Panc1 (cell line): Measurements from ENCODE around the gene DIP2C. TPM values are rescaled to one million over a fixed set of nuclear protein-coding genes. Genes with fewer than 3 reads are reported as not detected.

Experiments used
- ATAC-seq: fragments of 200-7000 bp; cut with Tn5 transposase; 2 replicates; pipeline ENCODE4 v1.9.1; 2020; ENCODE audit warnings: mild to moderate bottlenecking, moderate library complexity
- BruUV-seq: library from RNA; stranded (reverse); fragments of 400-500 nt; replicated peaks from 2 replicates; lab custom pipeline; 2021; lab: Mats Ljungman, UMichigan
- CTCF ChIA-PET: fragments of 300-600 bp; sonication (Branson Sonifier 250); formaldehyde crosslinking; loops from one replicate; lab custom pipeline; 2022; ENCODE audit warnings: antibody characterized with exemption; lab: Charles Lee
- POLR2A ChIA-PET: fragments of 300-600 bp; sonication (Branson Sonifier 250); formaldehyde crosslinking; loops from one replicate; lab custom pipeline; 2022; ENCODE audit warnings: antibody characterized with exemption; lab: Charles Lee
- DNase-seq: peaks from one replicate; pipeline ENCODE4 v3.0.0-alpha.2; 2010; ENCODE audit warnings: low read depth, low spot score
- H3K27ac ChIP-seq: 2 replicates; pipeline ENCODE4 v1.5.1; 2011; ENCODE audit warnings: mild to moderate bottlenecking, low read length, inconsistent platforms
- H3K27me3 ChIP-seq: fragments of 200-500 bp; sonication (Bioruptor generic); 2 replicates; pipeline ENCODE4 v1.6.0; 2014; ENCODE audit warnings: low read length, inconsistent platforms; ENCODE audit not compliant: control insufficient read depth, insufficient read depth
- H3K36me3 ChIP-seq: fragments of 200-500 bp; sonication (Bioruptor generic); 2 replicates; pipeline ENCODE4 v1.5.1; 2014; ENCODE audit warnings: inconsistent platforms, mild to moderate bottlenecking, low read length, moderate library complexity; ENCODE audit not compliant: control insufficient read depth, insufficient read depth
- H3K4me1 ChIP-seq: 2 replicates; pipeline ENCODE4 v1.5.1; 2011; ENCODE audit warnings: inconsistent platforms, mild to moderate bottlenecking, low read length, moderate library complexity; ENCODE audit not compliant: control insufficient read depth, insufficient read depth
- H3K4me3 ChIP-seq, 2 experiments: 2 replicates each; pipeline ENCODE4 v1.5.1; 2011 to 2012; ENCODE audit warnings: low read depth in 2 of 2, low read length in 2 of 2, mild to moderate bottlenecking in 2 of 2, inconsistent platforms in 1 of 2, moderate library complexity in 1 of 2
- H3K9me3 ChIP-seq: fragments of 200-500 bp; sonication (Bioruptor generic); 2 replicates; pipeline ENCODE4 v1.5.1; 2014; ENCODE audit warnings: low read depth, mild to moderate bottlenecking, inconsistent platforms, low read length, moderate library complexity; ENCODE audit not compliant: control insufficient read depth, insufficient read depth
- POLR2AphosphoS5 ChIP-seq: IDR thresholded peaks from 2 replicates; pipeline ENCODE4 v1.6.1; 2012; ENCODE audit warnings: mild to moderate bottlenecking, low read depth, low read length, moderate library complexity
- SIN3A ChIP-seq: IDR thresholded peaks from 2 replicates; pipeline ENCODE4 v1.6.1; 2012; ENCODE audit warnings: low read depth, mild to moderate bottlenecking, low read length, moderate library complexity, borderline replicate concordance; ENCODE audit not compliant: insufficient read depth
- TCF7L2 ChIP-seq: IDR thresholded peaks from 2 replicates; pipeline ENCODE4 v1.6.1; 2011; ENCODE audit warnings: mild to moderate bottlenecking, low read depth, low read length, inconsistent platforms
- in situ Hi-C: cut with HindIII; loops from 2 replicates; pipeline ENCODE4 v1.10.0; 2016; ENCODE audit warnings: low sequenced_read_pairs, low pct_unique_long_range_greater_than_20kb
- intact Hi-C: fragments of 100-400 bp; cut with micrococcal nuclease; formaldehyde crosslinking; loops from one replicate; pipeline ENCODE4 v1.10.0; 2022; ENCODE audit not compliant: unreplicated experiment
- total RNA-seq: library from RNA; stranded (reverse); gene quantifications from one replicate; pipeline ENCODE4 v1.2.1, GENCODE V29; 2021; ENCODE audit not compliant: unreplicated experiment
- TF ChIP-seq, protein P1 (sequence below), 2 experiments: IDR thresholded peaks; 2 replicates each; pipeline ENCODE4 v1.6.1; 2011 to 2012; ENCODE audit warnings: low read depth in 2 of 2, control low read depth in 1 of 2, low read length in 1 of 2, mild to moderate bottlenecking in 1 of 2, moderate library complexity in 1 of 2; ENCODE audit not compliant: insufficient read depth in 1 of 2
- TF ChIP-seq, protein P2 (sequence below): fragments of 450-650 bp; IDR thresholded peaks from 2 replicates; pipeline ENCODE4 v1.5.1; 2017; ENCODE audit warnings: mild to moderate bottlenecking

The DIP2C gene
- total RNA-seq, 1 experiment from 2014 or later = 13.2 TPM

DNA sequence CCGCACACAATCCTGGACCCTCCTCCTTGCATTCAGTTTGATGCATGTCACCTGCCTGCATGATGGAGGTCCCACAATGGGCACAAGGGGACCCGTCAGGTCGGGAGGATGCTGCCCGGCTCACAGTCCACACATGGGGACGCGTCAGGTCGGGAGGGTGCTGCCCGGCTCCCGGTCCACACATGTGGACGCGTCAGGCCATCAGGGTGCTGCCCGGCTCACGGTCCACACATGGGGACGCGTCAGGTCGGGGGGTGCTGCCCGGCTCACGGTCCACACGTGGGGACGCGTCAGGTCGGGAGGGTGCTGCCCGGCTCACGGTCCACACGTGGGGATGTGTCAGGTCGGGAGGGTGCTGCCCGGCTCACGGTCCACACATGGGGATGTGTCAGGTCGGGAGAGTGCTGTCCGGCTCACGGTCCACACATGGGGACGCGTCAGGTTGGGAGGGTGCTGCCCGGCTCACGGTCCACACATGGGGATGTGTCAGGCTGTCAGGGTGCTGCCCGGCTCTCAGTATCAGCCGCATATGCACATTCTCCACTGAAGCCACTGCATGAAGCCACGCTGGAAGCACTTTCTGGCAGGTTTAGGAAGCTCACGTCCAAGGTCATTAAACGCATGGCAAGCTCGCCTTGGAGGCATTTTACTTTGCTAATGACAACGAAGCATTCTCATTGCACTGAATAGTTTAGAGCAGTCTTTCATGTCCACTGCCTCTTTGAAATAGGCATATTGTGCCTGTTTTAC, 50.3 kb downstream of the DIP2C start:
- no TSS peak for BruUV-seq
- Histone ChIP-seq H3K4me3 (no peak overlapping the region), H3K36me3 (no peaks in the 10 kb centered on the region), H3K27ac (no peak overlapping the region), H3K4me1 (no peaks in the 10 kb centered on the region), H3K9me3 (no peaks in the 10 kb centered on the region), H3K27me3 (no peaks in the 10 kb centered on the region)
- CTCF ChIA-PET = no interaction called here
- TF ChIP-seq TCF7L2 (no peak), POLR2AphosphoS5 (no peak), SIN3A (no peak)
- TF ChIP-seq, protein P1, sequence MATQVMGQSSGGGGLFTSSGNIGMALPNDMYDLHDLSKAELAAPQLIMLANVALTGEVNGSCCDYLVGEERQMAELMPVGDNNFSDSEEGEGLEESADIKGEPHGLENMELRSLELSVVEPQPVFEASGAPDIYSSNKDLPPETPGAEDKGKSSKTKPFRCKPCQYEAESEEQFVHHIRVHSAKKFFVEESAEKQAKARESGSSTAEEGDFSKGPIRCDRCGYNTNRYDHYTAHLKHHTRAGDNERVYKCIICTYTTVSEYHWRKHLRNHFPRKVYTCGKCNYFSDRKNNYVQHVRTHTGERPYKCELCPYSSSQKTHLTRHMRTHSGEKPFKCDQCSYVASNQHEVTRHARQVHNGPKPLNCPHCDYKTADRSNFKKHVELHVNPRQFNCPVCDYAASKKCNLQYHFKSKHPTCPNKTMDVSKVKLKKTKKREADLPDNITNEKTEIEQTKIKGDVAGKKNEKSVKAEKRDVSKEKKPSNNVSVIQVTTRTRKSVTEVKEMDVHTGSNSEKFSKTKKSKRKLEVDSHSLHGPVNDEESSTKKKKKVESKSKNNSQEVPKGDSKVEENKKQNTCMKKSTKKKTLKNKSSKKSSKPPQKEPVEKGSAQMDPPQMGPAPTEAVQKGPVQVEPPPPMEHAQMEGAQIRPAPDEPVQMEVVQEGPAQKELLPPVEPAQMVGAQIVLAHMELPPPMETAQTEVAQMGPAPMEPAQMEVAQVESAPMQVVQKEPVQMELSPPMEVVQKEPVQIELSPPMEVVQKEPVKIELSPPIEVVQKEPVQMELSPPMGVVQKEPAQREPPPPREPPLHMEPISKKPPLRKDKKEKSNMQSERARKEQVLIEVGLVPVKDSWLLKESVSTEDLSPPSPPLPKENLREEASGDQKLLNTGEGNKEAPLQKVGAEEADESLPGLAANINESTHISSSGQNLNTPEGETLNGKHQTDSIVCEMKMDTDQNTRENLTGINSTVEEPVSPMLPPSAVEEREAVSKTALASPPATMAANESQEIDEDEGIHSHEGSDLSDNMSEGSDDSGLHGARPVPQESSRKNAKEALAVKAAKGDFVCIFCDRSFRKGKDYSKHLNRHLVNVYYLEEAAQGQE (IDR thresholded peaks at IDR 0.05; ENCODE audit: insufficient read depth in 1 of 2, low read depth in 2 of 2, low read length in 1 of 2) = no peak
- TF ChIP-seq, protein P2, sequence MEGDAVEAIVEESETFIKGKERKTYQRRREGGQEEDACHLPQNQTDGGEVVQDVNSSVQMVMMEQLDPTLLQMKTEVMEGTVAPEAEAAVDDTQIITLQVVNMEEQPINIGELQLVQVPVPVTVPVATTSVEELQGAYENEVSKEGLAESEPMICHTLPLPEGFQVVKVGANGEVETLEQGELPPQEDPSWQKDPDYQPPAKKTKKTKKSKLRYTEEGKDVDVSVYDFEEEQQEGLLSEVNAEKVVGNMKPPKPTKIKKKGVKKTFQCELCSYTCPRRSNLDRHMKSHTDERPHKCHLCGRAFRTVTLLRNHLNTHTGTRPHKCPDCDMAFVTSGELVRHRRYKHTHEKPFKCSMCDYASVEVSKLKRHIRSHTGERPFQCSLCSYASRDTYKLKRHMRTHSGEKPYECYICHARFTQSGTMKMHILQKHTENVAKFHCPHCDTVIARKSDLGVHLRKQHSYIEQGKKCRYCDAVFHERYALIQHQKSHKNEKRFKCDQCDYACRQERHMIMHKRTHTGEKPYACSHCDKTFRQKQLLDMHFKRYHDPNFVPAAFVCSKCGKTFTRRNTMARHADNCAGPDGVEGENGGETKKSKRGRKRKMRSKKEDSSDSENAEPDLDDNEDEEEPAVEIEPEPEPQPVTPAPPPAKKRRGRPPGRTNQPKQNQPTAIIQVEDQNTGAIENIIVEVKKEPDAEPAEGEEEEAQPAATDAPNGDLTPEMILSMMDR = no peak
- intact Hi-C loops = no loop called here
- ATAC-seq = no peak
- POLR2A ChIA-PET = no interaction called here
- in situ Hi-C loops = no loop called here
- no peak for DNase-seq

DNA sequence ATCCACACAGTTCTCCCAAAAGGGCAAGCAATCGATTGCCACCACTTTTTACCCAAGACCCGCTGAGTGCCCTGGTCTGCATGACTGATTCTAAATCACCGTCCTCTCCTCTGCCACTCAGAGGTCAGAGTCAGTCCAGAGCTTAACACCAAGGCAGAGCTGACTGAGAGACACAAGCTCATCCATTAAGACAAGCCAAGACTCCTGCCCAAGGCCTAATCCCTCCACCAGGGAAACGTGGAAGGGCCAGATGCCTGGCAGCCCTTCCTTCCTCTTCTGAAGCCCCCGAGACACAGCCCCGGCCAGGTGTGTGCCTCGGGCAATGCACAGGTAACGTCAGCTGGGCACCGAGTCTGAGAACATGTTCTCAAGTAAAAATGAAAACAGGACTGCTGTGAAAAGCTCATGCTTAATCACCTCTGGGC, 51.7 kb downstream of the DIP2C start:
- intact Hi-C loops = no loop called here
- ATAC-seq = no peak
- H3K27ac ChIP-seq = no peak overlapping the region
- in situ Hi-C loops = no loop called here
- POLR2A ChIA-PET = no interaction called here
- H3K36me3 ChIP-seq = no peaks in the 10 kb centered on the region
- CTCF ChIA-PET = no interaction called here
- TF ChIP-seq, protein P2 = no peak
- TF ChIP-seq, protein P1 (IDR thresholded peaks at IDR 0.05; ENCODE audit: insufficient read depth in 1 of 2, low read depth in 2 of 2, low read length in 1 of 2) = no peak
- TF ChIP-seq POLR2AphosphoS5 (no peak), TCF7L2 (no peak), SIN3A (no peak)
- H3K9me3 ChIP-seq = no peaks in the 10 kb centered on the region
- no peak overlapping the region for H3K4me3 ChIP-seq
- DNase-seq = no peak
- BruUV-seq = no TSS peak
- no peaks in the 10 kb centered on the region for H3K27me3 ChIP-seq
- H3K4me1 ChIP-seq = no peaks in the 10 kb centered on the region
